ENCODE data around the gene UNG.

Gene UNG

GRCh38 chr12:109089683-109090082 lies 7.7 kb upstream of the UNG start:
- no peak for DNase-seq

GRCh38 chr12:109092497-109093021 lies 4.8 kb upstream of the UNG start:
- DNase-seq = no peak

- peak; percentile 95 for DNase-seq
Observed at GRCh38 chr12:109093022-109093918, 4.1 kb upstream of the UNG start, which contains the start of gene ALKBH2. Gene ALKBH2 (minus strand): TSS chr12:109093472. CDS start chr12:109092786, 686 bp downstream.

- DNase-seq = no peak
Observed at GRCh38 chr12:109097140-109097434, 310 bp upstream of the UNG start.

- DNase-seq = no peak
Observed at GRCh38 chr12:109098183-109098604, 797 bp downstream of the UNG start.

- DNase-seq = no peak
Observed at GRCh38 chr12:109098651-109099050, 1.3 kb downstream of the UNG start.

- DNase-seq = peak in 1 of 2 donors; percentile 40
Observed at GRCh38 chr12:109099431-109100020, 2.1 kb downstream of the UNG start.

GRCh38 chr12:109100741-109101140 lies 3.3 kb downstream of the UNG start:
- no peak for DNase-seq

GRCh38 chr12:109102491-109102890 lies 5.1 kb downstream of the UNG start:
- no peak for DNase-seq

- no peak for DNase-seq
Observed at GRCh38 chr12:109105176-109105575, 7.8 kb downstream of the UNG start.

GRCh38 chr12:109109746-109110350 lies 12.5 kb downstream of the UNG start:
- DNase-seq = no peak

GRCh38 chr12:109110988-109111495 lies 13.6 kb downstream of the UNG start:
- DNase-seq = peak; percentile 50 to 59

- no peak for DNase-seq
Observed at GRCh38 chr12:109112720-109113465, 15.5 kb downstream of the UNG start.

- no peak for DNase-seq
Observed at GRCh38 chr12:109113661-109114321, 16.4 kb downstream of the UNG start.

- no peak for DNase-seq
Observed at GRCh38 chr12:109114644-109115043, 17.2 kb downstream of the UNG start.

GRCh38 chr12:109115404-109115757 lies 18.0 kb downstream of the UNG start:
- DNase-seq = no peak

- DNase-seq = no peak
Observed at GRCh38 chr12:109115758-109116610, 18.6 kb downstream of the UNG start, which contains the start of gene ACACB. Gene ACACB (plus strand): TSS chr12:109116587. CDS start chr12:109139406, 22,819 bp downstream.

- DNase-seq = no peak
Observed at GRCh38 chr12:109116611-109116949, 19.2 kb downstream of the UNG start.

- DNase-seq = no peak
Observed at GRCh38 chr12:109120095-109120494, 22.7 kb downstream of the UNG start.

- no peak for DNase-seq
Observed at GRCh38 chr12:109120557-109120956, 23.2 kb downstream of the UNG start.

GRCh38 chr12:109121346-109121880 lies 24.0 kb downstream of the UNG start:
- DNase-seq = no peak
